ENCODE measurements around the gene DHX29.

- TF ChIP-seq CTCF (IDR thresholded peaks at IDR 0.05) (no peak), POLR2A (IDR thresholded peaks at IDR 0.05) (no peak)
Observed at GRCh38 chr5:55225346-55225745, 82.1 kb downstream of the DHX29 start.

All from prostate gland (tissue), 2 donors.